C4-2B (cell line): ENCODE data around the gene HACD1.

Experiments
- ZFX ChIP-seq: fragments of 450-650 bp; IDR thresholded peaks from 2 replicates; pipeline ENCODE4 v1.6.1; 2017
- TF ChIP-seq, protein P1 (sequence below): fragments of 450-650 bp; conservative IDR thresholded peaks from 2 replicates; pipeline ENCODE4 v1.5.1; 2017; ENCODE audit warnings: mild to moderate bottlenecking

DNA sequence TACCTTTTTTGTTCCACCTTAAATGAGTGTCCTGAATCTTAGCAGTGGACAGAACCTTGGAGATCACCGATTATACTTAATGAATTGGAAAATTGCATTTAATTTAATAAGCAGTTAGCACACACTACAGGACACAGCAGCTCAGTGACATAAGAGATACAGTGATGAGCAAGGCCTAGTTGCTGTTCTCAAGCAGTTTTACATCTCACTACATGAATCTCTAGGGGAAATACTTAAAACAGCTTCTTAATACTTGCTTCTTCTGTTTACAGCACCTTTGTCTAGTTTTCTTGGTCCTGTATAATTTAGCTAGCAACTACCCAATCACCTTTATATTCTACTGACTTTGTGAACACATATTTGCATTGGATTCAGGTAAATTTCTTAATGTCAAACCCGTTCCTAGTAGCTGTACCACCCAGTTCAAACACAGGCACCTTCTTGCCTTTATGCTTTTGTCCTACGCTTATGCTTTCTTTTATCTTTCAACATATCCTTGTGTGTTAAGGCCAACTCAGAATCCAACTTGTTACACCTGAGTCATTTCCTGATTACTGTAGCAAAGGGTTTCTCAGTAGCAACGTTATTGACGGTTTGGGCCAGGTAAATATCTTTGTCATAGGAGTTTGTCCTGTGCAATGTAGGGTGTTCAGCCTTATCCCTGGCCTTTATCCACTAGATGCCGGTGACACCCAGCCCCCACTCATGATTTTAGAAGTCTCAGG lies 28.6 kb upstream of the HACD1 start:
- TF ChIP-seq, protein P1, sequence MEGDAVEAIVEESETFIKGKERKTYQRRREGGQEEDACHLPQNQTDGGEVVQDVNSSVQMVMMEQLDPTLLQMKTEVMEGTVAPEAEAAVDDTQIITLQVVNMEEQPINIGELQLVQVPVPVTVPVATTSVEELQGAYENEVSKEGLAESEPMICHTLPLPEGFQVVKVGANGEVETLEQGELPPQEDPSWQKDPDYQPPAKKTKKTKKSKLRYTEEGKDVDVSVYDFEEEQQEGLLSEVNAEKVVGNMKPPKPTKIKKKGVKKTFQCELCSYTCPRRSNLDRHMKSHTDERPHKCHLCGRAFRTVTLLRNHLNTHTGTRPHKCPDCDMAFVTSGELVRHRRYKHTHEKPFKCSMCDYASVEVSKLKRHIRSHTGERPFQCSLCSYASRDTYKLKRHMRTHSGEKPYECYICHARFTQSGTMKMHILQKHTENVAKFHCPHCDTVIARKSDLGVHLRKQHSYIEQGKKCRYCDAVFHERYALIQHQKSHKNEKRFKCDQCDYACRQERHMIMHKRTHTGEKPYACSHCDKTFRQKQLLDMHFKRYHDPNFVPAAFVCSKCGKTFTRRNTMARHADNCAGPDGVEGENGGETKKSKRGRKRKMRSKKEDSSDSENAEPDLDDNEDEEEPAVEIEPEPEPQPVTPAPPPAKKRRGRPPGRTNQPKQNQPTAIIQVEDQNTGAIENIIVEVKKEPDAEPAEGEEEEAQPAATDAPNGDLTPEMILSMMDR, result no peak
- TF ChIP-seq ZFX, result no peak
